K562 (cell line): ENCODE measurements around the gene OGFR. TPM values are rescaled to one million over a fixed set of nuclear protein-coding genes. Genes with fewer than 3 reads are reported as not detected.

Experiments
- ATAC-seq: fragments of 200-7000 bp; cut with Tn5 transposase; 3 replicates; pipeline ENCODE4 v1.9.1; 2020; ENCODE audit warnings: moderate library complexity
- BruUV-seq: library from RNA; stranded (reverse); fragments of 400-500 nt; replicated peaks from 2 replicates; lab custom pipeline; 2021; lab: Mats Ljungman, UMichigan
- CTCF ChIA-PET: fragments of 300-600 bp; formaldehyde crosslinking; extraction: SDS; loops from one replicate; lab custom pipeline; 2021; ENCODE audit warnings: low intra/inter-chr PET ratio; lab: Yijun Ruan, JAX
- POLR2A ChIA-PET: fragments of 300-600, 350-650 bp; sonication (Branson Sonifier 250); formaldehyde crosslinking; extraction: SDS; loops from one replicate; lab custom pipeline; 2021; ENCODE audit warnings: antibody characterized with exemption, inconsistent platforms; lab: Yijun Ruan, JAX
- DNase-seq, 4 experiments: peaks; one replicate each; pipeline versions ENCODE4 v3.0.0 to v3.0.0-alpha.2; 2011 to 2018; ENCODE audit warnings: low spot score in 3 of 4, mixed read lengths in 3 of 4; ENCODE audit errors: extremely low read depth in 1 of 4
- FAIRE-seq: peaks from 2 replicates; lab custom pipeline; 2011; peaks lifted over from hg19 to GRCh38; lab: Jason Lieb, UNC
- H2AFZ ChIP-seq: 2 replicates; pipeline ENCODE4 v1.6.0; 2011; ENCODE audit warnings: low read depth, low read length, control low read depth, inconsistent platforms
- H3K27ac ChIP-seq: fragments of 200-600 bp; 3 replicates; pipeline ENCODE4 v1.8.0; 2011; ENCODE audit warnings: low read depth, mild to moderate bottlenecking, control low read depth, inconsistent platforms, low read length, moderate library complexity, mixed read lengths; ENCODE audit errors: extremely low read depth
- H3K27me3 ChIP-seq, 2 experiments: fragments of 300-600 bp in 1 of 2; 2 replicates in 1 of 2; 3 replicates in 1 of 2; pipeline versions ENCODE4 v1.6.0 to v1.8.0; 2011; ENCODE audit warnings: inconsistent platforms in 2 of 2, low read length in 2 of 2, mild to moderate bottlenecking in 1 of 2, mixed read lengths in 1 of 2, moderate library complexity in 1 of 2; ENCODE audit not compliant: control insufficient read depth in 2 of 2, insufficient read depth in 2 of 2
- H3K36me3 ChIP-seq: fragments of 300-600 bp; 3 replicates; pipeline ENCODE4 v1.8.0; 2011; ENCODE audit warnings: mild to moderate bottlenecking, low read length, inconsistent platforms; ENCODE audit not compliant: control insufficient read depth, insufficient read depth
- H3K4me1 ChIP-seq, 2 experiments: fragments of 200-600 bp in 1 of 2; replicated peaks in 1 of 2; 2 replicates in 1 of 2; 3 replicates in 1 of 2; pipeline versions ENCODE4 v1.5.1 to v1.8.0; 2011; ENCODE audit warnings: inconsistent platforms in 2 of 2, low read length in 2 of 2, mild to moderate bottlenecking in 1 of 2, mixed read lengths in 1 of 2, moderate library complexity in 1 of 2; ENCODE audit not compliant: control insufficient read depth in 2 of 2, insufficient read depth in 2 of 2
- H3K4me2 ChIP-seq: 2 replicates; pipeline ENCODE4 v1.6.1; 2011; ENCODE audit warnings: low read length, control low read depth, inconsistent platforms, mixed read lengths; ENCODE audit not compliant: insufficient read depth
- H3K4me3 ChIP-seq: fragments of 200-600 bp; sonication (generic), shearing (Covaris generic); 2 replicates; pipeline ENCODE4 v1.5.1; 2016; ENCODE audit warnings: control low read depth, inconsistent platforms
- H3K79me2 ChIP-seq: fragments of 200-600 bp; 3 replicates; pipeline ENCODE4 v1.8.0; 2011; ENCODE audit warnings: low read length, inconsistent platforms; ENCODE audit not compliant: control insufficient read depth, insufficient read depth
- H3K9ac ChIP-seq, 2 experiments: 2 replicates each; pipeline versions ENCODE4 v1.6.0 to v1.6.1; 2011; ENCODE audit warnings: low read depth in 2 of 2, low read length in 2 of 2, control low read depth in 1 of 2, inconsistent platforms in 1 of 2, mild to moderate bottlenecking in 1 of 2, mixed read lengths in 1 of 2; ENCODE audit not compliant: insufficient read depth in 1 of 2
- H3K9me1 ChIP-seq: one replicate; pipeline ENCODE4 v1.6.0; 2011; ENCODE audit warnings: inconsistent platforms, mild to moderate bottlenecking, low read length, moderate library complexity; ENCODE audit not compliant: control insufficient read depth, insufficient read depth
- H3K9me3 ChIP-seq: replicated peaks from 2 replicates; pipeline ENCODE4 v1.5.1; 2011; ENCODE audit warnings: low read depth, low read length, inconsistent platforms; ENCODE audit not compliant: control insufficient read depth, insufficient read depth
- H4K20me1 ChIP-seq: replicated peaks from 2 replicates; pipeline ENCODE4 v1.6.1; 2011; ENCODE audit warnings: low read length, inconsistent platforms, mixed read lengths; ENCODE audit not compliant: control insufficient read depth, insufficient read depth
- ATF1 ChIP-seq, 2 experiments: fragments of 450-650 bp in 1 of 2; IDR thresholded peaks; 2 replicates each; pipeline ENCODE4 v1.6.1; 2016; ENCODE audit warnings: missing compliant biosample characterization in 1 of 2, missing genetic modification characterization in 1 of 2
- CREB1 ChIP-seq, 2 experiments: sonication (generic) in 1 of 2; formaldehyde crosslinking in 1 of 2; IDR thresholded peaks; 2 replicates each; pipeline versions ENCODE4 v1.6.1 to v1.8.0; 2012 to 2022; ENCODE audit warnings: inconsistent platforms in 1 of 2, mild to moderate bottlenecking in 1 of 2, missing genetic modification reagents in 1 of 2, moderate library complexity in 1 of 2
- CREM ChIP-seq: IDR thresholded peaks from 2 replicates; pipeline ENCODE4 v1.6.1; 2014; ENCODE audit warnings: antibody characterized with exemption, low read depth
- ELF2 ChIP-seq: fragments of 250-450 bp; sonication (Bioruptor Pico); IDR thresholded peaks from 2 replicates; pipeline ENCODE4 v1.5.0; 2021; ENCODE audit warnings: mild to moderate bottlenecking
- TFAM ChIP-seq: fragments of 250-450 bp; sonication (Bioruptor Pico); conservative IDR thresholded peaks from 2 replicates; pipeline ENCODE4 v1.5.0; 2021; ENCODE audit warnings: mild to moderate bottlenecking, moderate library complexity
- ZBTB33 ChIP-seq: sonication (generic); formaldehyde crosslinking; IDR thresholded peaks from 2 replicates; pipeline ENCODE4 v1.8.1; 2023; ENCODE audit warnings: mild to moderate bottlenecking, missing genetic modification reagents
- WGBS: fragments of 100-300 bp; shearing (Covaris generic); methylation state at CpG from one replicate; pipeline ENCODE4 v1.1.6; 2016; ENCODE audit warnings: low coverage, mixed read lengths; ENCODE audit not compliant: insufficient coverage; ENCODE audit errors: missing lambda C conversion rate; 5-methylcytosine and 5-hydroxymethylcytosine counted together
- in situ Hi-C: fragments of 300-500 bp; cut with MboI; formaldehyde crosslinking; loops from 4 replicates; pipeline ENCODE4 v1.15.0; 2018; ENCODE audit warnings: inconsistent platforms, mixed read lengths
- intact Hi-C: fragments of 100-400 bp; cut with micrococcal nuclease; formaldehyde crosslinking; loops from 2 replicates; pipeline ENCODE4 v1.14.2; 2022
- polyA plus RNA-seq, 8 experiments: library from polyadenylated mRNA; depleted of rRNA in 4 of 8; stranded (reverse) in 5 of 8; unstranded in 3 of 8; fragments of >200 nt; fragmentation: Nextera tagmentation in 2 of 8; fragmentation: Illumina TruSeq in 1 of 8; extraction: Ambion mirVana in 2 of 8; extraction: Trizol in 1 of 8; gene quantifications; 2 replicates each; pipeline versions ENCODE4 v1.2.1 to v1.2.3, GENCODE V29; 2011 to 2014; ENCODE audit warnings: inconsistent platforms in 1 of 8, missing spikeins in 1 of 8
- total RNA-seq, 7 experiments: library from RNA; depleted of rRNA in 6 of 7; stranded (reverse); fragments of >200 nt in 6 of 7; fragmentation: Illumina TruSeq in 2 of 7; extraction: Trizol in 2 of 7; gene quantifications; 2 replicates each; pipeline versions ENCODE4 v1.2.1 to v1.2.3, GENCODE V29; 2011 to 2021; ENCODE audit warnings: low replicate concordance in 1 of 7
- TF ChIP-seq, protein P1 (sequence below): fragments of 250-450 bp; sonication (Bioruptor Pico); IDR thresholded peaks from 2 replicates; pipeline ENCODE4 v1.8.0; 2021; ENCODE audit warnings: mild to moderate bottlenecking, moderate library complexity
- TF ChIP-seq, protein P2 (sequence below): sonication (generic); formaldehyde crosslinking; IDR thresholded peaks from 2 replicates; pipeline ENCODE4 v1.8.0; 2022; ENCODE audit warnings: missing genetic modification reagents, mild to moderate bottlenecking, borderline replicate concordance

Gene OGFR
- total and polyA plus RNA-seq, 9 of the 15 experiments (the other 6 are each of a cell fraction or from before 2014, with no cell fraction given): 0.39 to 56.3 (median 17.5) TPM

DNA sequence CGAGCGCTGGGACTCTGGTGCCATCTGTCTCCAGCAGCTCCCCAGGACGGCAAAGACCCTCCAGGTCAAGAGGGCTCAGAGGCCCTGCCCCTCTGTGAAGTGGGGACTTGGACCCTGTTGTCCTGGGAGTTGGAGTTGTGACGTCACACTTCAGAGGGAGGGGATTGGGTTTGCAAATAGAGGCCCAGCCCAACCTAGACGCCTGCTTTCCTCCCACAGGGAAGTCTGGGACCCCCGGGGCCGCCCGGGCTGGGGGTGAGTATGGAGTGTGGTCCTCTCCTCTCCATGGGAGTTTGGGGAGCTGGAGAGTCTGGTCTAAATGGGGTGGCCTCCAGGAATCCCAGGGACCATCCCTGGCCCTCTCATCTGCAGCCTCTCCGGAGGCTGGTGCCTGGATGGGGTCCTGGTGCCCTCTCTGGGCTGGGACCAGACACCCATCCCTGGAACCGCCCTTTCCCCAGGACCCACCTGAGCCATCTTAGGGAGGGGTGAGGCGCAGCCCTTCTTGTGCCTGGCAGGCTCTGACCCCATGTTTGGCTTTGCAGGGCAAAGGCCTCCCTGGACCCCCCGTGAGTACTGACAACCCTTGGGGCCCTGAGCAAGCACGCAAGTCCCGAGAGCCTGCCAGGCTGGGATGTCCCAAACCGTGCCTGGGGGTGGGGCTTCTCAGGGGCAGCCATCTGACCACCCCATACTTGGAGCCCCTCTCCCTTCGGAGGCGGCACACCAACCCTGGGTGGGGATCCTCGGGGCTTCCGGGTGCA, 16.5 kb downstream of the OGFR start:
- H3K9ac ChIP-seq: no peak overlapping the region
- intact Hi-C loops: loop anchor here (10.0 kb wide), 1 partner anchor 54 kb away; no protein-coding TSS in a partner anchor
- CTCF ChIA-PET: interaction anchor here (2.7 kb wide), 1 partner anchor 188 kb away, joined by 18 read pairs; no protein-coding TSS in a partner anchor
- no peak overlapping the region for H3K27ac ChIP-seq
- no peak for ATAC-seq
- BruUV-seq: no TSS peak
- no peaks in the 10 kb centered on the region for H3K36me3 ChIP-seq
- H3K9me1 ChIP-seq: no peaks in the 10 kb centered on the region
- H2AFZ ChIP-seq: no peak overlapping the region
- no peak overlapping the region for H3K4me2 ChIP-seq
- TF ChIP-seq, protein P1, sequence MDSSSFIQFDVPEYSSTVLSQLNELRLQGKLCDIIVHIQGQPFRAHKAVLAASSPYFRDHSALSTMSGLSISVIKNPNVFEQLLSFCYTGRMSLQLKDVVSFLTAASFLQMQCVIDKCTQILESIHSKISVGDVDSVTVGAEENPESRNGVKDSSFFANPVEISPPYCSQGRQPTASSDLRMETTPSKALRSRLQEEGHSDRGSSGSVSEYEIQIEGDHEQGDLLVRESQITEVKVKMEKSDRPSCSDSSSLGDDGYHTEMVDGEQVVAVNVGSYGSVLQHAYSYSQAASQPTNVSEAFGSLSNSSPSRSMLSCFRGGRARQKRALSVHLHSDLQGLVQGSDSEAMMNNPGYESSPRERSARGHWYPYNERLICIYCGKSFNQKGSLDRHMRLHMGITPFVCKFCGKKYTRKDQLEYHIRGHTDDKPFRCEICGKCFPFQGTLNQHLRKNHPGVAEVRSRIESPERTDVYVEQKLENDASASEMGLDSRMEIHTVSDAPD: no peak
- TF ChIP-seq, protein P2, sequence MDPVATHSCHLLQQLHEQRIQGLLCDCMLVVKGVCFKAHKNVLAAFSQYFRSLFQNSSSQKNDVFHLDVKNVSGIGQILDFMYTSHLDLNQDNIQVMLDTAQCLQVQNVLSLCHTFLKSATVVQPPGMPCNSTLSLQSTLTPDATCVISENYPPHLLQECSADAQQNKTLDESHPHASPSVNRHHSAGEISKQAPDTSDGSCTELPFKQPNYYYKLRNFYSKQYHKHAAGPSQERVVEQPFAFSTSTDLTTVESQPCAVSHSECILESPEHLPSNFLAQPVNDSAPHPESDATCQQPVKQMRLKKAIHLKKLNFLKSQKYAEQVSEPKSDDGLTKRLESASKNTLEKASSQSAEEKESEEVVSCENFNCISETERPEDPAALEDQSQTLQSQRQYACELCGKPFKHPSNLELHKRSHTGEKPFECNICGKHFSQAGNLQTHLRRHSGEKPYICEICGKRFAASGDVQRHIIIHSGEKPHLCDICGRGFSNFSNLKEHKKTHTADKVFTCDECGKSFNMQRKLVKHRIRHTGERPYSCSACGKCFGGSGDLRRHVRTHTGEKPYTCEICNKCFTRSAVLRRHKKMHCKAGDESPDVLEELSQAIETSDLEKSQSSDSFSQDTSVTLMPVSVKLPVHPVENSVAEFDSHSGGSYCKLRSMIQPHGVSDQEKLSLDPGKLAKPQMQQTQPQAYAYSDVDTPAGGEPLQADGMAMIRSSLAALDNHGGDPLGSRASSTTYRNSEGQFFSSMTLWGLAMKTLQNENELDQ (CRISPR knock-in tag): no peak
- TF ChIP-seq CREB1 (IDR thresholded peaks at IDR 0.05) (no peak), CREB1 (CRISPR knock-in tag; IDR thresholded peaks at IDR 0.05) (0 out of 2 replicates have a peak, but pooled peaks have one; percentile 28), CREM (peak; percentile 32; the same call in 1 of the 2 replicates), TFAM (no peak), ZBTB33 (no peak), ATF1 (CRISPR knock-in tag; IDR thresholded peaks at IDR 0.05) (0 out of 2 replicates have a peak, but pooled peaks have one; percentile 29), ATF1 (tag; IDR thresholded peaks at IDR 0.05) (peak; percentile 73), ELF2 (CRISPR knock-in tag) (no peak)
- TF ChIP-seq, all 486 proteins: peak for 3
- Histone ChIP-seq H4K20me1 (peaks cover 9% of the 10 kb centered on the region; the same call in 1 of the 2 replicates), H3K4me1 (peaks cover 12 to 100% of the 10 kb centered on the region in 2 experiments), H3K4me3 (no peak overlapping the region), H3K9me3 (no peaks in the 10 kb centered on the region), H3K27me3 (peaks cover 0 to 4% of the 10 kb centered on the region in 2 experiments; a peak in 3 of 5 replicates), H3K79me2 (no peaks in the 10 kb centered on the region)
- in situ Hi-C loops: loop anchor here (10.0 kb wide), 1 partner anchor 194 kb away; no protein-coding TSS in a partner anchor
- WGBS: 38% methylated on average over 13 of the region's 19 CpGs
- DNase-seq (no peak), FAIRE-seq (no peak)
- POLR2A ChIA-PET: no interaction called here
